SJCRH30 (cell line): ENCODE data around the gene TMEM43. TPM values are rescaled to one million over a fixed set of nuclear protein-coding genes. Genes with fewer than 3 reads are reported as not detected.

ENCODE experiments used
- DNase-seq, 2 experiments: peaks; one replicate each; pipeline ENCODE4 v3.0.0-alpha.2; 2015 to 2020
- H3K27ac ChIP-seq: fragments of 250-450 bp; sonication (Bioruptor Pico); 2 replicates; pipeline ENCODE4 v1.5.1; 2020; ENCODE audit warnings: mild to moderate bottlenecking, moderate library complexity
- H3K27me3 ChIP-seq: fragments of 250-450 bp; sonication (Bioruptor Pico); 2 replicates; pipeline ENCODE4 v1.5.1; 2020; ENCODE audit warnings: mild to moderate bottlenecking, moderate library complexity
- H3K36me3 ChIP-seq: fragments of 250-450 bp; sonication (Bioruptor Pico); 2 replicates; pipeline ENCODE4 v1.5.1; 2020; ENCODE audit warnings: mild to moderate bottlenecking, moderate library complexity
- H3K4me1 ChIP-seq: fragments of 250-450 bp; sonication (Bioruptor Pico); 2 replicates; pipeline ENCODE4 v1.5.1; 2020; ENCODE audit warnings: mild to moderate bottlenecking, moderate library complexity
- H3K4me3 ChIP-seq: fragments of 250-450 bp; sonication (Bioruptor Pico); 2 replicates; pipeline ENCODE4 v1.5.1; 2020; ENCODE audit warnings: mild to moderate bottlenecking, moderate library complexity
- H3K9me3 ChIP-seq: fragments of 250-450 bp; sonication (Bioruptor Pico); replicated peaks from 2 replicates; pipeline ENCODE4 v1.5.1; 2020; ENCODE audit warnings: mild to moderate bottlenecking, moderate library complexity
- total RNA-seq: library from RNA; depleted of rRNA; stranded (reverse); fragments of >200 nt; shearing (Covaris generic); gene quantifications from 2 replicates; pipeline ENCODE4 v1.2.3, GENCODE V29; 2014

The TMEM43 gene
- total RNA-seq, 1 experiment from 2014 or later: 68.7 TPM

- Histone ChIP-seq H3K36me3 (peaks cover 29% of the 10 kb centered on the region), H3K4me1 (peaks cover 3% of the 10 kb centered on the region), H3K27ac (no peak overlapping the region), H3K9me3 (no peaks in the 10 kb centered on the region), H3K27me3 (no peaks in the 10 kb centered on the region), H3K4me3 (no peak overlapping the region)
- DNase-seq: no peak
Observed at GRCh38 chr3:14138109-14138877, 13.4 kb downstream of the TMEM43 start.

DNA sequence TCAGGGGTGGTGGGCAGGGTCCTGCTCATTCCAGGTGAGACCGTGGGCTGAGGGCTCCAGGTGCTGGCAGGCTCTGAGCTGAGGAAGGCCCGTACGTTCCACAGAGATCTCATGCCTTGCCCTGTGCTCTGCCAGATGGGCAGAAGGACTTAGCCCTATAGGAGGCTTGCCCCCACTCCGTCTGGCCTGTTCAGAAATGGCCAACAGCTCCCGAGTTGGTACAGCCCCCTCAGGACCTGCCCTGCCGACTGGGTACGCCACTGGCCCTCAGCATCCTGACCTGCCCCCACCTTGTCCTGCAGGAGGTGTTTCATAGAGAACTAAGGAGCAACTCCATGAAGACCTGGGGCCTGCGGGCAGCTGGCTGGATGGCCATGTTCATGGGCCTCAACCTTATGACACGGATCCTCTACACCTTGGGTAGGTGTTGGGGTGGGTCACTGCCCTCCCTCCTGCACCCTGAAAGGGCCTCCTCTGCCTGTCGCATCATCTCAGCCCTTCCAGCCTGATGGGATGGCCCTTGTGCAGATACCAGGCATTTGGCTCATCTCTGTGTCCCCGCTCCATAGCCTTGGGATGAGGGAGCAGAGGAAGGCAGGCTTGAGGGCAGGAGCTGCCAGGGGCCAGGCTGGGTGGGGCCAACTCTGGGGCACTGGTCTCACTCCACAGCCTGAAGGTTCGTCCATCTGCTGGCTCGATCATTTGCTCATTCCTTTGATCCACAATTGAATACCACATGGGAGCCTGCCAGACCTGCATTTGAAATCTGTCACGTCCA, 14.2 kb downstream of the TMEM43 start:
- DNase-seq: no peak
- peaks cover 21% of the 10 kb centered on the region for H3K36me3 ChIP-seq

DNA sequence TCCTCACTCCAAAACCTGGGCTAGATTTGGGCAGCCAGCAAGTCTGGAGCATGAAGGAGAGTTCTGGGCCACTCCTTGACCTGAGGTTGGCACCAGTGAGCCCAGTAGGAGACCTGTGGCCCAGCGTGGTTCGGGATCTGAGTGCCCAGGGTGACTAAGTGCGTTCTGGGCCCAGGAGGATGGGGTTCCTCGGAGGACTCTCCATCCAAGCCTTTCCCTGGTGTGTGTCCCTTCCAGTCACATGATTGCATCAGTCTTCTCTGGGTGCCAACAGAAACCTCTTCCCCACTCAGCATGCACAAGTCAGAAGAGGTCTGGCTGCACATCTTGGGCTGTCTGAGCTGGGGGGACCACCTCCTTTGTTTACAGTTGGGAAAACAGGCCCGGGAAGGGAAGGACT, 14.9 kb downstream of the TMEM43 start:
- no peak for DNase-seq
- no peaks in the 10 kb centered on the region for H3K27me3 ChIP-seq
- no peak overlapping the region for H3K27ac ChIP-seq
- H3K4me3 ChIP-seq: no peak overlapping the region
- H3K9me3 ChIP-seq: no peaks in the 10 kb centered on the region
- H3K36me3 ChIP-seq: peaks cover 16% of the 10 kb centered on the region
- H3K4me1 ChIP-seq: peaks cover 17% of the 10 kb centered on the region

More for the DNA sequence above, 14.2 kb downstream of the TMEM43 start:
- H3K4me3 ChIP-seq: no peak overlapping the region
- no peak overlapping the region for H3K27ac ChIP-seq
- H3K27me3 ChIP-seq: no peaks in the 10 kb centered on the region
- no peaks in the 10 kb centered on the region for H3K9me3 ChIP-seq
- peaks cover 11% of the 10 kb centered on the region for H3K4me1 ChIP-seq

DNA sequence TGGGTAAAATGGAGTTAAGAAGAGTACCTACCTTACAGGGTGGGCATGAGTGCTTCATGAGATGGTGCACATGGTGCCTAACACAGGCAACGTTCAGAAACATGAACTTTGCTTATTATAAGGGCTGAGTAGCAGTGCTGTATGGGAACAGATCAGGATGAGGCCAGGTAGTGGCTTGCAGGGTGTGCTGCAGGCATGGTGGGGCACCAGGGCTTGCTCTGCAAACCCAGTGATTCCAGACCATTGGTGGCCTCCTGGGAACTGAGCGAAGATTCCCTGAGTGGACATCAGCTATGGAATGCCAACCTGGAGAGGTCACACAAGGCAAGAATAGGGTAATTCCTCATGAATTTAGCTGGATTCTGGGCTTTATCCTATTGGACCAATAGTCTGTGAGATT, 15.8 kb downstream of the TMEM43 start:
- H3K27me3 ChIP-seq: no peaks in the 10 kb centered on the region
- peaks cover 22% of the 10 kb centered on the region for H3K4me1 ChIP-seq
- H3K36me3 ChIP-seq: peaks cover 16% of the 10 kb centered on the region
- H3K27ac ChIP-seq: no peak overlapping the region
- no peak for DNase-seq
- no peak overlapping the region for H3K4me3 ChIP-seq
- H3K9me3 ChIP-seq: no peaks in the 10 kb centered on the region

- H3K9me3 ChIP-seq: no peaks in the 10 kb centered on the region
- H3K36me3 ChIP-seq: peaks cover 12% of the 10 kb centered on the region
- H3K4me1 ChIP-seq: peaks cover 27% of the 10 kb centered on the region
- no peak overlapping the region for H3K4me3 ChIP-seq
- H3K27me3 ChIP-seq: no peaks in the 10 kb centered on the region
- no peak overlapping the region for H3K27ac ChIP-seq
- DNase-seq: no peak
Observed at GRCh38 chr3:14141144-14141543, 16.3 kb downstream of the TMEM43 start.

GRCh38 chr3:14141602-14142341, 16.9 kb downstream of the TMEM43 start:
- peaks cover 28% of the 10 kb centered on the region for H3K4me1 ChIP-seq
- H3K27me3 ChIP-seq: no peaks in the 10 kb centered on the region
- DNase-seq: no peak
- H3K4me3 ChIP-seq: no peak overlapping the region
- no peaks in the 10 kb centered on the region for H3K9me3 ChIP-seq
- H3K36me3 ChIP-seq: peaks cover 8% of the 10 kb centered on the region
- no peak overlapping the region for H3K27ac ChIP-seq

- no peak for DNase-seq
- Histone ChIP-seq H3K36me3 (peaks cover 9% of the 10 kb centered on the region), H3K4me3 (no peak overlapping the region), H3K9me3 (no peaks in the 10 kb centered on the region), H3K4me1 (peaks cover 28% of the 10 kb centered on the region), H3K27ac (no peak overlapping the region), H3K27me3 (no peaks in the 10 kb centered on the region)
Observed at GRCh38 chr3:14142567-14143270, 17.9 kb downstream of the TMEM43 start.

DNA sequence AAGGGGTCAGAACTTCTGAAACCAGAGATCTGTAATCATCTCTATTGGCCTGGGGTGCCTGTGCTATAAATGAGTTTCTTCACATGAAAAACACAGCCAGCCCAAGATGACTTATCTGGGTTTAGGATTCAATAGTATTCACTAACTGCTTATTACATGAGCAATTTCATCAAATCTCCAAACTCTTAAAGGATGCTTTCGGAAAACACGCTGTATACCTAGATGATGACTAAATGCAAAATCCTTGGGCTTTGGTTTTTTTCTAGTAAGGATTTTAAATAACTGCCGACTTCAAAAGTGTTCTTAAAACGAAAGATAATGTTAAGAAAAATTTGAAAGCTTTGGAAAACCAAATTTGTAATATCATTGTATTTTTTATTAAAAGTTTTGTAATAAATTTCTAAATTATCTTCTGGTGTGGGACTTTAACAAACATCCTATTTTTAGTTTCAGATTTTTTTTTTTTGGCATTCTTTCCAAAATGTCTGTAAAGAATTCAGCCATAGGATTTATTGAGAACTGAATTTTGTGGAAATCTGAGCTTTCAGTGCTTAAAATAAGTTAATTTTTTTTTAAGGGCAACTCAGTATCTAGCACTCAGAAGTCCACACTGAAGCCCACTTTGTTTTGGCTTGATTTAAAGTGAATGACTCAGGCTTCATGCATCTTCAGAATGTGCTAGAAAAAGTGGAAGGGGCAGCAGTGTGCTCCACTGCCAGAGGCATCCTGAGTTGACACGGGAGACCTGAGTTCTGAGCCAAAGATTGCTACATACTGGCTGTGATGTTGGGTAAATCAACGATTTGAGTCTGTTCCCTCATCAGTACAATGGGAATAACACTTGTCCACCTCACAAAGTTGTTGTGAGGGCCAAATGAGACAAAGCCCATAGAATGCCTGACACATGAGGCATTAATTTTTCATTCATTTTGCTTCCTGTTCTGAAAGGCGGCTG, 18.7 kb downstream of the TMEM43 start:
- Histone ChIP-seq H3K9me3 (no peaks in the 10 kb centered on the region), H3K36me3 (peaks cover 6% of the 10 kb centered on the region), H3K27me3 (no peaks in the 10 kb centered on the region), H3K27ac (peak overlapping the region; percentile 77), H3K4me1 (peaks cover 28% of the 10 kb centered on the region), H3K4me3 (no peak overlapping the region)
- DNase-seq: peak; percentile 29 to 34

DNA sequence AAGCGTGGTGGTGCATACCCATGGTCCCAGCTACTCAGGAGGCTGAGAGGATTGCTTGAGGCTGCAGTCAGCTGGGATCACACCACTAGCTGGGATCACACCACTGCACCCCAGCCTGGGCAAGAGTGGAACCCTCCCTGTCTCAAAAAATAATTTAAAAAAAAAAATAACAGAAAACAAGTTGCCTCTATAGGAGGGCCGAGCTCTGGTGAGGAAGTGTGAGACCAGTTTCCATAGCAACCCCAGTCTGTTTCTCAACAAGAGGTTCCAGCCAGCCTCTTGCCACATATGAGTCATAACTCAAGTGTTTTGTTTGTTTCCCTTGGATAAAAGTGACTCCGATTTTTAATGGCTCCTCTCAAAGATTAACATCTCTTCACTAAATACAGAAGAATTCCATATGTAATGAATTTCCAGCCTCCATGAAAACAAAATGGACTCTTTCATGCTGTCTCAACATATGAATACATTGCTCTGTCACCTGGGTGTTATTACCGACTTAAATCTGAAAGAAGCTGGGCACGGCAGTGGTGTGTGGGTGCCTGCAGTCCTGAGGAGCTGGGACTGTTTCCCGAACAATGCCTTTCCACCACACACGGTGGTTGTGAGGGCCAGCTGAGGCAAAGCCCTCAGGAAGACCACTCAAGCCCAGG, 19.7 kb downstream of the TMEM43 start:
- DNase-seq: peak; percentile 83 to 85
- peaks cover 28% of the 10 kb centered on the region for H3K4me1 ChIP-seq
- peak overlapping the region; percentile 37 for H3K4me3 ChIP-seq

GRCh38 chr3:14145236-14145635, 20.4 kb downstream of the TMEM43 start:
- no peaks in the 10 kb centered on the region for H3K27me3 ChIP-seq
- H3K36me3 ChIP-seq: peaks cover 2% of the 10 kb centered on the region; the same call in 1 of the 2 replicates
- DNase-seq: no peak
- peak overlapping the region; percentile 77 for H3K27ac ChIP-seq
- no peak overlapping the region for H3K4me3 ChIP-seq
- no peaks in the 10 kb centered on the region for H3K9me3 ChIP-seq
- peaks cover 28% of the 10 kb centered on the region for H3K4me1 ChIP-seq

More for the DNA sequence above, 19.7 kb downstream of the TMEM43 start:
- Histone ChIP-seq H3K36me3 (peaks cover 2% of the 10 kb centered on the region), H3K27ac (peak overlapping the region; percentile 77), H3K27me3 (no peaks in the 10 kb centered on the region), H3K9me3 (no peaks in the 10 kb centered on the region)

DNA sequence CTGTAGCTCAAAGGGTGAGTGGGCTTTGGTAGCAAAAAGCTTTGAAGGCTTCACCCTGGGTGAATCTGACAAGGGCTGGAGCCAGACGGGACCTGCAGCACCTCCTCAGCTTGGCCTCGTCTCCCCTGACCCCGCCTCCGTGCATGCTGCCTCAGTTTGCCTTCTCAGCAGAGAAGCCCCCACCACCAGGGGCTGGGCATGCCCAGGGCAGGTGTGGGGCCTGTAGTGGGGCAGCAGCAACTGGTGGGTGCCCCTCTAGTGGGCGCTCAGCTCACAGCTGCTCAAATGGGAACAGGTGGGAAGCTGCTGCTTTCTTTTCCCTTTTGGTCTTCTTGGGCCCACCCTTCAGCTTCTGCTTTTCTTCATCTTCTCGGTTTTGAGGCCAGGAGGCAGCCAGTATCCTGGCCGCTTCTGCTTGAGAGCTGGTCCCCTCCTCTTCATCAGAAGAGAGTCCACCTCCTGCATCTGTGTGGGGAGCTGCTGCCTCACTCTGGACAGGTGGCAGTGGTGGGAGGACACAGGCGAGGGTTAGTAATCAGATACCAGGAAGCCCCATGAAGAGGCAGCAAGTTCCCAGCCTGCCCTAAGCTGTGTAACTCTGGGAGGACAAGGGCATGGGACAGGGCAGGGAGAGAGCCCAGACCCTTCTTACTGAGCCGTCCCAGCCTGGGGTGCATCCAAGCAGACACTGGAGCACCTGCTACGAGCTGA, 21.0 kb downstream of the TMEM43 start:
- peak in 1 of 2 experiments; percentile 20 for DNase-seq
- Histone ChIP-seq H3K36me3 (peaks cover 2% of the 10 kb centered on the region; the same call in 1 of the 2 replicates), H3K4me3 (no peak overlapping the region), H3K9me3 (no peaks in the 10 kb centered on the region), H3K4me1 (peaks cover 28% of the 10 kb centered on the region), H3K27me3 (no peaks in the 10 kb centered on the region), H3K27ac (no peak overlapping the region)

- peaks cover 28% of the 10 kb centered on the region for H3K4me1 ChIP-seq
- H3K9me3 ChIP-seq: no peaks in the 10 kb centered on the region
- no peak for DNase-seq
- H3K36me3 ChIP-seq: peaks cover 2% of the 10 kb centered on the region; the same call in 1 of the 2 replicates
- H3K4me3 ChIP-seq: no peak overlapping the region
- H3K27ac ChIP-seq: no peak overlapping the region
- no peaks in the 10 kb centered on the region for H3K27me3 ChIP-seq
Observed at GRCh38 chr3:14146381-14147065, 21.7 kb downstream of the TMEM43 start.
